HEK293 (cell line): ENCODE data around the gene DMD.

Experiments
- EGR2 ChIP-seq: fragments of 450-650 bp; formaldehyde crosslinking; IDR thresholded peaks from 2 replicates; pipeline ENCODE4 v1.5.1; 2016; ENCODE audit warnings: low read depth, missing biosample characterization, missing genetic modification characterization
- ZBTB20 ChIP-seq: fragments of 450-650 bp; formaldehyde crosslinking; IDR thresholded peaks from 2 replicates; pipeline ENCODE4 v1.5.1; 2016; ENCODE audit warnings: missing biosample characterization, missing genetic modification characterization
- ZEB2 ChIP-seq: fragments of 450-650 bp; formaldehyde crosslinking; IDR thresholded peaks from 2 replicates; pipeline ENCODE4 v1.5.1; 2016; ENCODE audit warnings: missing biosample characterization, missing genetic modification characterization
- ZNF157 ChIP-seq: fragments of 450-650 bp; formaldehyde crosslinking; IDR thresholded peaks from 2 replicates; pipeline ENCODE4 v1.5.1; 2016; ENCODE audit warnings: missing biosample characterization, missing genetic modification characterization
- ZNF404 ChIP-seq: fragments of 450-650 bp; formaldehyde crosslinking; IDR thresholded peaks from 2 replicates; pipeline ENCODE4 v1.5.1; 2017; ENCODE audit warnings: missing biosample characterization, missing genetic modification characterization
- TF ChIP-seq, protein P1 (sequence below): fragments of 450-650 bp; formaldehyde crosslinking; IDR thresholded peaks from 2 replicates; pipeline ENCODE4 v1.5.1; 2017; ENCODE audit warnings: missing biosample characterization, missing genetic modification characterization
- TF ChIP-seq, protein P2 (sequence below): fragments of 450-650 bp; formaldehyde crosslinking; IDR thresholded peaks from 2 replicates; pipeline ENCODE4 v1.5.1; 2016; ENCODE audit warnings: missing biosample characterization, missing genetic modification characterization
- TF ChIP-seq, protein P3 (sequence below): fragments of 450-650 bp; formaldehyde crosslinking; IDR thresholded peaks from 2 replicates; pipeline ENCODE4 v1.5.1; 2016; ENCODE audit warnings: missing biosample characterization, missing genetic modification characterization

DNA sequence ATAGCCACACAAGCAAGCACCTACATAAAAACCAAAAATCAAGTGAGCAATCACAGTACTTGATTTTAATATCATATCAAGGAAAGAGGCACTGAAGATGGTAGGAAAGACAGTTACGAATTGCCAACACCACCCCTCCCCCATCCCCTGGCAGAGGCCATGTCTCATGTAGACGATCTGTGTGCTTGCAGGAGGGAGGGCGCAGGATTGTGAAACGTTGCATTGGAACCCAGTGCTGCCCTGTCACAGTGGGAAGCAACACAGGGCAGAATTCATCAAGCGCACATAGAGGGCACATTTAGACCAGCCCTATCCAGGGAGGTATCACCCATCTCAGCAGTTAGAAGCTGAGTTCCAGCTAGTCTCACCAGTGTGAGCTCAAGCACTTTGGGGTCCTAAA, 359.8 kb downstream of the DMD start:
- TF ChIP-seq EGR2 (no peak), ZBTB20 (tag by site-specific recombination) (no peak), ZEB2 (tag by site-specific recombination) (no peak), ZNF404 (tag by site-specific recombination) (no peak), ZNF157 (tag by site-specific recombination) (no peak)
- TF ChIP-seq, protein P1, sequence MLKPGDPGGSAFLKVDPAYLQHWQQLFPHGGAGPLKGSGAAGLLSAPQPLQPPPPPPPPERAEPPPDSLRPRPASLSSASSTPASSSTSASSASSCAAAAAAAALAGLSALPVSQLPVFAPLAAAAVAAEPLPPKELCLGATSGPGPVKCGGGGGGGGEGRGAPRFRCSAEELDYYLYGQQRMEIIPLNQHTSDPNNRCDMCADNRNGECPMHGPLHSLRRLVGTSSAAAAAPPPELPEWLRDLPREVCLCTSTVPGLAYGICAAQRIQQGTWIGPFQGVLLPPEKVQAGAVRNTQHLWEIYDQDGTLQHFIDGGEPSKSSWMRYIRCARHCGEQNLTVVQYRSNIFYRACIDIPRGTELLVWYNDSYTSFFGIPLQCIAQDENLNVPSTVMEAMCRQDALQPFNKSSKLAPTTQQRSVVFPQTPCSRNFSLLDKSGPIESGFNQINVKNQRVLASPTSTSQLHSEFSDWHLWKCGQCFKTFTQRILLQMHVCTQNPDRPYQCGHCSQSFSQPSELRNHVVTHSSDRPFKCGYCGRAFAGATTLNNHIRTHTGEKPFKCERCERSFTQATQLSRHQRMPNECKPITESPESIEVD, result no peak
- TF ChIP-seq, protein P2, sequence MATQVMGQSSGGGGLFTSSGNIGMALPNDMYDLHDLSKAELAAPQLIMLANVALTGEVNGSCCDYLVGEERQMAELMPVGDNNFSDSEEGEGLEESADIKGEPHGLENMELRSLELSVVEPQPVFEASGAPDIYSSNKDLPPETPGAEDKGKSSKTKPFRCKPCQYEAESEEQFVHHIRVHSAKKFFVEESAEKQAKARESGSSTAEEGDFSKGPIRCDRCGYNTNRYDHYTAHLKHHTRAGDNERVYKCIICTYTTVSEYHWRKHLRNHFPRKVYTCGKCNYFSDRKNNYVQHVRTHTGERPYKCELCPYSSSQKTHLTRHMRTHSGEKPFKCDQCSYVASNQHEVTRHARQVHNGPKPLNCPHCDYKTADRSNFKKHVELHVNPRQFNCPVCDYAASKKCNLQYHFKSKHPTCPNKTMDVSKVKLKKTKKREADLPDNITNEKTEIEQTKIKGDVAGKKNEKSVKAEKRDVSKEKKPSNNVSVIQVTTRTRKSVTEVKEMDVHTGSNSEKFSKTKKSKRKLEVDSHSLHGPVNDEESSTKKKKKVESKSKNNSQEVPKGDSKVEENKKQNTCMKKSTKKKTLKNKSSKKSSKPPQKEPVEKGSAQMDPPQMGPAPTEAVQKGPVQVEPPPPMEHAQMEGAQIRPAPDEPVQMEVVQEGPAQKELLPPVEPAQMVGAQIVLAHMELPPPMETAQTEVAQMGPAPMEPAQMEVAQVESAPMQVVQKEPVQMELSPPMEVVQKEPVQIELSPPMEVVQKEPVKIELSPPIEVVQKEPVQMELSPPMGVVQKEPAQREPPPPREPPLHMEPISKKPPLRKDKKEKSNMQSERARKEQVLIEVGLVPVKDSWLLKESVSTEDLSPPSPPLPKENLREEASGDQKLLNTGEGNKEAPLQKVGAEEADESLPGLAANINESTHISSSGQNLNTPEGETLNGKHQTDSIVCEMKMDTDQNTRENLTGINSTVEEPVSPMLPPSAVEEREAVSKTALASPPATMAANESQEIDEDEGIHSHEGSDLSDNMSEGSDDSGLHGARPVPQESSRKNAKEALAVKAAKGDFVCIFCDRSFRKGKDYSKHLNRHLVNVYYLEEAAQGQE (tag by site-specific recombination), result no peak
- TF ChIP-seq, protein P3, sequence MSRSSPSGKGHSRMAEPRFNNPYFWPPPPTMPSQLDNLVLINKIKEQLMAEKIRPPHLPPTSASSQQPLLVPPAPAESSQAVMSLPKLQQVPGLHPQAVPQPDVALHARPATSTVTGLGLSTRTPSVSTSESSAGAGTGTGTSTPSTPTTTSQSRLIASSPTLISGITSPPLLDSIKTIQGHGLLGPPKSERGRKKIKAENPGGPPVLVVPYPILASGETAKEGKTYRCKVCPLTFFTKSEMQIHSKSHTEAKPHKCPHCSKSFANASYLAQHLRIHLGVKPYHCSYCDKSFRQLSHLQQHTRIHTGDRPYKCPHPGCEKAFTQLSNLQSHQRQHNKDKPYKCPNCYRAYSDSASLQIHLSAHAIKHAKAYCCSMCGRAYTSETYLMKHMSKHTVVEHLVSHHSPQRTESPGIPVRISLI, result no peak
